Measurements from ENCODE around the gene SDR39U1.

GRCh38 chr14:24434036-24434435 lies 8.5 kb downstream of the SDR39U1 start:
- TF ChIP-seq CTCF (IDR thresholded peaks at IDR 0.05) = no peak
- no peak for TF ChIP-seq POLR2A (IDR thresholded peaks at IDR 0.05)

Data from right lobe of liver (tissue), 4 donors.